Sigmoid colon (tissue), 4 donors: ENCODE measurements around the gene NCBP2L.

Source experiments
- EP300 ChIP-seq, 4 donors: sonication (generic); formaldehyde crosslinking; IDR thresholded peaks; one replicate each; pipeline ENCODE4 v1.6.1; 2017; ENCODE audit warnings: antibody characterized with exemption in 4 of 4
- POLR2A ChIP-seq, 2 donors: fragments of 450-650 bp; IDR thresholded peaks; one replicate each; pipeline ENCODE4 v1.6.1; 2016; ENCODE audit warnings: antibody characterized with exemption in 2 of 2, mild to moderate bottlenecking in 2 of 2, moderate library complexity in 2 of 2
- POLR2AphosphoS5 ChIP-seq, 4 donors: sonication (generic); formaldehyde crosslinking; IDR thresholded peaks; one replicate each; pipeline ENCODE4 v1.6.1; 2017; ENCODE audit warnings: antibody characterized with exemption in 4 of 4
- TF ChIP-seq, protein P1 (sequence below), 4 experiments: fragments of 450-650 bp in 3 of 4; fragments of 200-600 bp in 1 of 4; IDR thresholded peaks; one replicate each; pipeline ENCODE4 v1.5.1; 2016 to 2019; ENCODE audit warnings: antibody characterized with exemption in 4 of 4, mild to moderate bottlenecking in 3 of 4, moderate library complexity in 2 of 4

GRCh38 chrX:107773906-107774435 lies 3.6 kb upstream of the NCBP2L start:
- TF ChIP-seq, protein P1, sequence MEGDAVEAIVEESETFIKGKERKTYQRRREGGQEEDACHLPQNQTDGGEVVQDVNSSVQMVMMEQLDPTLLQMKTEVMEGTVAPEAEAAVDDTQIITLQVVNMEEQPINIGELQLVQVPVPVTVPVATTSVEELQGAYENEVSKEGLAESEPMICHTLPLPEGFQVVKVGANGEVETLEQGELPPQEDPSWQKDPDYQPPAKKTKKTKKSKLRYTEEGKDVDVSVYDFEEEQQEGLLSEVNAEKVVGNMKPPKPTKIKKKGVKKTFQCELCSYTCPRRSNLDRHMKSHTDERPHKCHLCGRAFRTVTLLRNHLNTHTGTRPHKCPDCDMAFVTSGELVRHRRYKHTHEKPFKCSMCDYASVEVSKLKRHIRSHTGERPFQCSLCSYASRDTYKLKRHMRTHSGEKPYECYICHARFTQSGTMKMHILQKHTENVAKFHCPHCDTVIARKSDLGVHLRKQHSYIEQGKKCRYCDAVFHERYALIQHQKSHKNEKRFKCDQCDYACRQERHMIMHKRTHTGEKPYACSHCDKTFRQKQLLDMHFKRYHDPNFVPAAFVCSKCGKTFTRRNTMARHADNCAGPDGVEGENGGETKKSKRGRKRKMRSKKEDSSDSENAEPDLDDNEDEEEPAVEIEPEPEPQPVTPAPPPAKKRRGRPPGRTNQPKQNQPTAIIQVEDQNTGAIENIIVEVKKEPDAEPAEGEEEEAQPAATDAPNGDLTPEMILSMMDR (IDR thresholded peaks at IDR 0.05): no peak
- TF ChIP-seq POLR2A (IDR thresholded peaks at IDR 0.05) (no peak), POLR2AphosphoS5 (IDR thresholded peaks at IDR 0.05) (no peak), EP300 (IDR thresholded peaks at IDR 0.05) (no peak)
